ENCODE measurements around the gene PDE6G. TPM values are rescaled to one million over a fixed set of nuclear protein-coding genes. Genes with fewer than 3 reads are reported as not detected.
A peak's percentile ranks its signal among the peaks of the same experiment; 100 is the strongest.

PDE6G gene
- total and polyA plus RNA-seq, 2 of the 4 experiments (the other 2 are of a cell fraction) = 2.7 TPM; not detected in 1

GRCh38 chr17:81687770-81688541 is 31.6 kb upstream of the PDE6G start:
- H3K27me3 ChIP-seq (ENCODE audit: control insufficient read depth, insufficient read depth, low read length) = no peaks in the 10 kb centered on the region
- H3K23ac ChIP-seq (ENCODE audit: low read depth, low read length) = no peak overlapping the region
- ATAC-seq (ENCODE audit: low read depth) (no peak), DNase-seq (no peak)
- H3K18ac ChIP-seq (ENCODE audit: low read depth, low read length) = no peak overlapping the region
- peaks cover 10% of the 10 kb centered on the region for H3K4me1 ChIP-seq (ENCODE audit: control insufficient read depth, insufficient read depth, low read length)
- H3K9me3 ChIP-seq (ENCODE audit: control insufficient read depth, insufficient read depth, low read length) = no peaks in the 10 kb centered on the region
- no peak for TF ChIP-seq CHD1 (IDR thresholded peaks at IDR 0.05; ENCODE audit: low read depth, low read length)
- H3K4me3 ChIP-seq (ENCODE audit: insufficient read depth, low read depth, low read length) = no peak overlapping the region
- BruUV-seq (replicated peaks) = no TSS peak
- no peak overlapping the region for H2BK15ac ChIP-seq (ENCODE audit: low read depth, low read length)
- H2AFZ ChIP-seq (replicated peaks; ENCODE audit: low read length, poor library complexity) = peak overlapping the region; percentile 32
- 88% methylated on average over 13 of the region's 41 CpGs; no CpG with 5 or more reads in 1 of the 2 experiments for WGBS, 2 experiments (ENCODE audit: extremely low coverage in 2 of 2, insufficient read length in 1 of 2)
- H3K36me3 ChIP-seq (ENCODE audit: control insufficient read depth, insufficient read depth, low read length) = peaks cover 68% of the 10 kb centered on the region
- no peak overlapping the region for H2AK5ac ChIP-seq (ENCODE audit: low read depth, low read length)
- H4K91ac ChIP-seq (ENCODE audit: insufficient read depth, low read depth, low read length) = no peak overlapping the region
- H3K27ac ChIP-seq (ENCODE audit: insufficient read depth, low read length) = no peak overlapping the region
- H4K20me1 ChIP-seq (ENCODE audit: insufficient read depth, low read length) = peaks cover 86% of the 10 kb centered on the region
- H4K8ac ChIP-seq (ENCODE audit: low read depth in 2 of 2, low read length in 2 of 2) = no peak overlapping the region
- H3K79me1 ChIP-seq (ENCODE audit: low read depth in 1 of 2, low read length in 2 of 2) = peaks cover 17 to 63% of the 10 kb centered on the region in 2 experiments
- H2BK5ac ChIP-seq (ENCODE audit: low read depth, low read length, poor library complexity, severe bottlenecking) = no peak overlapping the region
- no peak overlapping the region for H4K5ac ChIP-seq (ENCODE audit: low read depth, low read length)
- no peak overlapping the region for H2AK9ac ChIP-seq (replicated peaks; ENCODE audit: low read depth, low read length, poor library complexity)
- H3K9ac ChIP-seq (ENCODE audit: low read depth, low read length) = no peak overlapping the region
- CTCF ChIA-PET = no interaction called here
- H3K4me2 ChIP-seq (ENCODE audit: low read depth, low read length) = no peak overlapping the region
- H3K9me1 ChIP-seq (ENCODE audit: insufficient read depth, low read length) = peaks cover 3% of the 10 kb centered on the region; the same call in 1 of the 2 replicates
- H3K56ac ChIP-seq (ENCODE audit: extremely low read depth, insufficient read depth, low read length) = no peak overlapping the region
- H3K14ac ChIP-seq (replicated peaks; ENCODE audit: low read depth, low read length) = no peak overlapping the region
- no peak overlapping the region for H2BK20ac ChIP-seq (ENCODE audit: low read depth, low read length)
- intact Hi-C loops (cut with micrococcal nuclease) = no loop called here
- no peak overlapping the region for H2BK120ac ChIP-seq (ENCODE audit: low read depth, low read length)
- POLR2A ChIA-PET (ENCODE audit: unreplicated experiment) = no interaction called here
- dilution Hi-C loops (cut with HindIII; ENCODE audit: low sequenced_read_pairs, unreplicated experiment) = no loop called here
- H3K4ac ChIP-seq (ENCODE audit: low read depth, low read length) = no peak overlapping the region
- in situ Hi-C loops (cut with MboI; ENCODE audit: low sequenced_read_pairs) = no loop called here
